IPS-NIHi11 (cell line): ENCODE results near the gene SMARCD3.

Experiments used
- DNase-seq: peaks from one replicate; pipeline ENCODE4 v3.0.0; 2012; ENCODE audit warnings: mixed read lengths, low spot score

The SMARCD3 gene

GRCh38 chr7:151236406-151236805 lies 12.1 kb downstream of the SMARCD3 start:
- no peak for DNase-seq

- DNase-seq, result no peak
Measured at GRCh38 chr7:151235091-151235787, 13.3 kb downstream of the SMARCD3 start.

- DNase-seq, result no peak
Measured at GRCh38 chr7:151233804-151234203, 14.7 kb downstream of the SMARCD3 start.

DNA sequence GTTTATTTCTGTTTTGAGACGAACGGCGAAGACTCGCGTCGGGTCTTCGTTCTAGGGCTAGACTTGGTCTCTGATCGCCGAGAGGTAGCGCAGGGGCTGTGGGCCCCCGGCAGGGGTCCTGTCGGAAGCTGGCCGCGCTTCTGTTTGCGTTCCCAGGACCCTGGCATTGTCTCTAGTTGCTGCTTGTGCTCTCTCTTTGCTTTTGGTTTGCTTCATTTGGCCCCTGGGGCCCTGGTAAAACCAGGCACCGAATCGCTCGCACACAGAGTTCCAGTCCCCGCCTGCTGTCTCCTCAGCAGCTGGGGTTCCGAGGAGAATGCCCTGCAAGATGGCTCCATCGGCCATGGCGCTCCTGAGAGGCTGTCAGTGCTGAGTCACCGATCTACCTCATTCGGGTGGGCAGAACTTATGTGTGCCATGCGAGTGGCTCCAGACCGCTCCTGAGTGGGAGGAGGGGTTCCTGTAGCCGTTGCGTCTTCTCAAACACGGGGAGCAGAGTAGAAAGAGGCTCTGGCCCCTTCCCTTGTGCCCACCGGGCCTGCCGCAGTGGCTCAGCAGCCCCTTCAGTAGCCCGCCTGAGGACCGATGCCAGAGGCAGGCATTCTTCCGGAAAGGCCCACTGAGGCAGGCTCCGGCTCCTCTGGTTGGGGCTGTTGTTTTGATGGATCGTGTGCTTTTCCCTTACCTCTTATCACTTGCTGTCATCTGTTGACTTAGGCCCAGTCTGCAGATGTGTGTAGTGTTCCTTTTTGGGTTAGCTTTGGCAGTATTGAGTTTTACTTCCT lies 15.4 kb downstream of the SMARCD3 start:
- DNase-seq, result peak; percentile 41

DNA sequence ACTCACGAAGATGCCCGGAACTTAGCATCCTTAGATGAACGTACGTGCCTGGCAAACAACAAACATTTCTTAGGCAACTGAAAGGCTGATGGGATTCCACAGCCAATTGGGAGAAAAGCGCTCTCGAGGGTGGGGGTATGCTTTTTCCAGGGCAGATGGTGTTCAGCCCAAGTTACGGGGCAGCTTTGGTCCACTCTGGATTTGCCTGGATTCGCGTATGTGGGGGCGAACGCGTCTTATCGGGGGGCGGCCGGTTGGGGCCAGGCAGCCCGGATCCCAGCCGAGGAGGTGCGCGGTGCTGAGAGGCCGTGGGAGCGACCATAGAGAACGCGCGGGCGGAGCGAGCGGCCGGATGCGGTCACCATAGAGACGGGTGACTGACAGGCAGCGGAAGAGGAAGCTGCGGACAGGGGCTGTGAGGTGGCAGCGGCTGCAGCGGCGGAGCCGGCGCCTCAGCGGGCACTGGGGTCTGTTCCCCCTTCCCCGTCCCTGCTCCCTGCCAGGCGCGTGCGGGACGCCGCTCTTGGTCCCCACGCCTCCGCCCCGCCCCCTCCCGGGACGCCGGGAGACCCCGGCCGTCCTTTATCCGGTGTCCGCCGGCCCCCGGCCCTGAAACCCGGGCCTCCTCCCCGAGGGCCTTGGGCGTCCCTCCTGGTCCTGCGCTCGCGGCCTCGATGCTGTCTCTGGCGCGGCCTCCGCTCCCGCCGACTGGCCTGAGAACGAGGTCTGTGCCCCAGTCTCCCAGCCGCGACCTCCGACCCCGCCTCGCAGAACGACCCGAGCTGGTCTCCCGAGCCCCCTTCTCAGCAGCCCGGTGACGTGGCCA lies 16.2 kb downstream of the SMARCD3 start, which contains the start of gene CHPF2:
CHPF2 (plus strand) TSS at position 393 of the 826 bp plus-strand sequence. CDS start 1,529 bp downstream, outside the sequence.
- peak; percentile 96 for DNase-seq

GRCh38 chr7:151231080-151231479 lies 17.4 kb downstream of the SMARCD3 start:
- no peak for DNase-seq

DNA sequence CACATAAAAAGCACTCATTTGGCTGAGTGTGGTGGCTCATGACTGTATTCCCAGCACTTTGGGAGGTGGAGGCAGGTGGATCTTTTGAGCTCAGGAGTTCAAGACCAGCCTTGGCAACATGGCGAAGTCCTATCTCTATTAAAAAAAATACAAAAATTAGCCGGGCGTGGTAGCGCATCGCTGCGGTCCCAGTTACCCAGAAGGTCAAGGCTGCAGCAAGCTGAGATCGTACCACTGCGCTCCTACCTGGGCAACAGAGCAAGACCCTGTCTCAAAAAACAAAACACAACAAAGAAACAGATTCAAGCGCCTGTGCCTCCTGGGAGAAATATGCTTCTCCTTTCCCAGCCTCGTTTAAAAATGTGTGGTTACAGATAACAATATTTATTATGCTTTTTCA lies 19.2 kb downstream of the SMARCD3 start:
- DNase-seq, result no peak

- DNase-seq, result no peak
Measured at GRCh38 chr7:151228024-151228866, 20.2 kb downstream of the SMARCD3 start.

DNA sequence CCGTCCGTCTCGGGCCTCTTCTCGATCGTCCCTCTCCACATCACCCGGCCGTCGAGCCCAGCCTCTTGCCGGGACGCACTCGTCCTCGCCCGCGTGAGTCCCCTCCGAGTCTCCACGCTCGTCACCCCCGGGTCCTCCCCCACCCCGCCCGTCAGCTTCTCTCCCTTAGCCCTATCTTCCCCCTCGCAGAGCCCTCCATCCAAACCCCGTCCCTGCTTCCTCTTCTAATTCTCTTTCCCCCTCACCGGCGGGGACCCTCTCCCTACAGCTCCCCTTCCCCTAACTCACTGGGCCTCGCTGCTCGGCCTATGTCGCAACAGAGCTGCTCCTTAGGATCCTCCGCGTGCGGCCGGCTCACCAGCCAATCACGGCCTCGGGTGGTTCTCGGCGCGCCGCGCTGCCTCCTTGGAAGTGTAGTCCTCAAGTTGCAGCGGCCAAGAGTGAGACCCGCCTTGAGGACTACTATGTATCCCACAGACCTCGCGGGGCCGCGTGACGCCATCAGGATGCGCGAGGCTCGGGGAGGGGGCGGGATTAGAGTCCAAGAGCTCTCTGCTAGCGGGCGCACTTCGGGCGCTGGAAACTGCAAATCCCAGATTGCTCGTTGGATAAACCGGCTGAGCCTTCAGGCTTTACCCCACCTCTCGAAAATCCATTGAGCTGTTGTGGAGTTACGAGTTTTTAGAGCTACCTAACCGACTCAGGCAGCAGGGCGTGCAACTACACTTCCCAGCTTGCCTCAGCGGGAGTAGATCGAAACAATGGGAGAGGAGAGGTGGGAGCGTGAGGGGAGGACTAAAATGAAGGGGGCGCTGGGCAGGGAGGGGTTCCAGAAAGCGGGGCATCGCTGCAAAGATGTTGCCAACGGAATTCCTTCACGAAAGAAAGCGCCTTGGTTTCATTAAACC lies 21.4 kb downstream of the SMARCD3 start, which contains the start of gene ABCF2:
ABCF2 (minus strand) TSS at position 331 of the 908 bp plus-strand sequence. CDS start 747 bp downstream, outside the sequence.
- DNase-seq, result peak; percentile 100

DNA sequence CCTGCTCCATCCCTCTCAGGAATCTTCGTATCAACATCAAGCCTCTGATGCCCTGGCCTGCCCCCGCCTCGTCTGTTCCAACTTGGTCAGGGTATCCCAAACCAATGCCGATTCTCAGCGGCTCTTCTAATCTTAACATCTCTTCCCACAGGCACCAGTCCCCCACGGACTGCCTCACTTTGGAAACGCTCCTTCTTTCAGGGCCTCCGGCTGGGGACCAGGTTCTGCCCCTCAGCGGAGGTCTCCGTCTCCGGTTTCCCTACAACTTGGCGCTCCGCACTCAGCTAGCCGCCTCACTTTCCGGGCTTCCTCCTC lies 22.0 kb downstream of the SMARCD3 start:
- DNase-seq, result no peak

DNA sequence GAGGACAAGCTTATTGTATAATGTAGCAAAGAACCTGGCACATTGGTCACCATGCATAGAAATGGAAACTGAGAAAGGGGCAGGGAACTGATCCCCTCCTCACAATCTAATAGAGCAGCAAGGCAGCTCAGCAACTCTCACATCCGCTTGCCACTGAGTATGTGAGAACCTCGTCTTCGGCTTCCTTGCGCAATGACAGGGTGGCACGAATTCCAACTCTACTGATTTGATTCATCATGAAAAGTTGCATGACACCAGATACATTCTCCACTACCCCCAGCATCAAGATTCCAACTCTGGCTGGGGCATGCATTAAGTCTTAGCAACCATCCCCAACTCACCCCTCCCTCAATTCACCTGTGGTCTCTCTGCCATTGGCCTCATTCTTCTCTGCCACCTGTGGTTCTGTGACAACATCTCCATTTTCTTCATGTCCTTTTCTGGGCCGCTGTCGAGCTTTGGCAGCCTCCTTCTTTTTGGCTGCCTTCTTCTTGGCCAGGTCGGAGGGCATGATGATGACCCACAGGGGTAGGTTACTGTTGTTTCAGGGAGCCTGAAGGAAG lies 22.5 kb downstream of the SMARCD3 start:
- no peak for DNase-seq

DNA sequence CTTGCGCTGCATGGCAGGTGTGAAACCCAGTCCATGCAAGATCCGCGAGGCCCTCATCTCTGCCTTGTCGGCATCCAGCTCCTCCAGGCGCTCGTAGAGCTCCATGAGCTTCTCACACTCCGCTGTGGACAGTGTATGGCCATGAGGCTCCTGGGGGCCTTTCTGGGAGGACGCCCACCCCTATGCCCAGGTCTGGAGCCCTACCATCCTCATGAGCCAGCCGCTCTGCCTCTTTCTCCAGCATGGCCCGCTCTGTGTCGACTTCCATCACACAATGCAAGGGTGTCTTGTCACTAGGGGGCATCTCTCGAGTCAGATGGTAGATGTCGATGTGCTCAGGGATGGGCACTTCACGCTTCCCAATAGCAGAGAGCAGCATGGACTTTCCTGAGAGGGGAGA lies 24.8 kb downstream of the SMARCD3 start:
- no peak for DNase-seq

- no peak for DNase-seq
Measured at GRCh38 chr7:151218170-151218569, 30.3 kb downstream of the SMARCD3 start.

DNA sequence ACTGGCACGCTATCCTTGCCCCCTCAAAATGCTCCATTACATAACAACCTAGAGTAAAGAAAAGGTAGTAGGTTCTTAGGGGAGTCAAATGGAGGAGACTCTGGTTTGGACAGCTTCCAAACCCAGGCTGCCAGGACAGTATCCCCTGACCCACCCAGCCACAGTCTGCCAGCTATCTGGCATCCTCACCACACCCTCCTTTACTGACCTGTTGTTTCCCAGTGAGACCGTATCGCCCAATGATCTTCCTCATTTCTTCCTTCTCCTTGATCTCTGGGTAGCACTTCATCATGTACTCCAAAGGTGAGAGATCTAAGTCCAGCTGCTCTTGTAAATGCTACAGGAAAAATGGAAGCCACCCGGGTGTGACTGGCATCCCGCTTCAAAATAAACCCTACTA lies 33.1 kb downstream of the SMARCD3 start:
- DNase-seq, result no peak

DNA sequence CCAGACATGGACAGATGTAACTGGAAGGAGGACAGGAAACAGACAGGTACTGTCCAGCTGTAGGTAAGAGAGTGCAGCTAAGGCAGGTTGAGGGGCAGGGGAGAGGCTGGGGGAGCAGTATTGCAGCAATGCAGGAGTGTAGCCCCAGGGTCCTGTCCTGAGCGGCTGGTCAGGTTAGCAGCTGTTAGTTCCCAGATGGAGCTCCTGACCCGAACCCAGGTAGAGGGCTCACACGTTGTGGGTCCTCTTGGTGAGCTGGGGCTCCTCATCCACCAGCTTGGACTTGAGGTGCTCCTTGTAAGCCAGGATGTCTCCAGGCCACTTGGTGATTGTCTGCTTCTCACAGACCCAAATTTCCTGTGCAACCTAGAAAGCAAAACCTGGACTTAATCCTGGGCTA lies 34.7 kb downstream of the SMARCD3 start:
- no peak for DNase-seq

DNA sequence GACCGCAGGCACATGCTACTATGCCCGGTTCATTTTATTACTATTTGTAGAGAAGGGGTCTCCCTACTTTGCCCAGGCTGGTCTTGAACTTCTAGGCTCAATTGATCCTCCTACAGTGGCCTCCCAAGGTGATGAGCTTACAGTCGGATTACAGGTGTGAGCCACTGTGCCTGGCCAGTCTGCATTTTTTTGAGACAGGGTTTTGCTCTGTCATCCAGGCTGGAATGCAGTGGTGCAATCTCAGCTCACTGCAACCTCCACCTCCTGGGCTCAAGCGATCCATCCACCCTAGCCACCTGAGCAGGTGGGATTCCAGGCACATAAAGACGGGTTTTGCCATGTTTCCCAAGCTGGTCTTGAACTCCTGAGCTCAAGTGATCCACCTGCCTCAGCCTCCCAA lies 35.9 kb downstream of the SMARCD3 start:
- DNase-seq, result no peak

- no peak for DNase-seq
Measured at GRCh38 chr7:151211155-151211772, 37.2 kb downstream of the SMARCD3 start.

- no peak for DNase-seq
Measured at GRCh38 chr7:151210087-151210854, 38.2 kb downstream of the SMARCD3 start, which contains the start of gene H2BK1. Gene H2BK1 (minus strand): TSS chr7:151210488. CDS start chr7:151210318, 170 bp downstream.

DNA sequence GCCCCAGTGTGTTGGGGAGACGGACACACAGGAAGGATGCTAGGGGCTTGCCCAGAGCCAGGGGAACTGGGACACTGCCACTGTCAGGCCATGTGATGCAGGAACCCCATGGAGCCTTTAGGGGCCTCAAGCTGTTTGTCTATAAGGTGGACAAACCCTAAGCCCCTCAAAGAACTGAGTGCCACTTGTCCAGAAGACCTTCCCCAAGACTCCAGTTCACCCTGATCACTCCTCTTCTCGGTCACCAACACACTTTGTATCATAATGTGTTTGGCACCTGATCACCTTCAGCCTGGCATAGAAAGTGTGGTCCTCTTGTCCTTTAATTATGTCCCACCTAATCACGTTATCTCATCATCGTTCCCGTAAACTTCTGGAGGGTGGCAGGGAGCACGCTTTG lies 38.9 kb downstream of the SMARCD3 start:
- DNase-seq, result no peak
